H1 (cell line): Measurements from ENCODE around the gene PBX2. TPM values are rescaled to one million over a fixed set of nuclear protein-coding genes. Genes with fewer than 3 reads are reported as not detected.
A peak's percentile ranks its signal among the peaks of the same experiment; 100 is the strongest.

Source experiments
- ATF2 ChIP-seq: IDR thresholded peaks from 2 replicates; pipeline ENCODE4 v1.6.1; 2012; ENCODE audit warnings: low read length, inconsistent platforms
- BCL11A ChIP-seq, 2 experiments: IDR thresholded peaks; one replicate each; pipeline ENCODE4 v1.6.1; 2011; ENCODE audit warnings: low read depth in 2 of 2, low read length in 2 of 2, mild to moderate bottlenecking in 2 of 2
- BRCA1 ChIP-seq: IDR thresholded peaks from 2 replicates; pipeline ENCODE4 v1.6.1; 2012; ENCODE audit warnings: low read depth, low read length, improper control_type of control experiment
- CHD1 ChIP-seq: IDR thresholded peaks from 2 replicates; pipeline ENCODE4 v1.6.1; 2012; ENCODE audit warnings: low read depth, low read length, improper control_type of control experiment
- CHD2 ChIP-seq: IDR thresholded peaks from 2 replicates; pipeline ENCODE4 v1.6.1; 2012; ENCODE audit warnings: low read length, improper control_type of control experiment
- CTCF ChIP-seq, 3 experiments: IDR thresholded peaks; 1 replicate in 2 of 3; 2 replicates in 1 of 3; pipeline versions ENCODE4 v1.5.1 to v1.6.1; 2011; ENCODE audit warnings: low read length in 3 of 3, mild to moderate bottlenecking in 3 of 3, inconsistent platforms in 2 of 3, low read depth in 1 of 3, moderate library complexity in 1 of 3; ENCODE audit not compliant: insufficient read depth in 1 of 3; ENCODE audit errors: control extremely low read depth in 1 of 3
- GTF2F1 ChIP-seq: IDR thresholded peaks from 2 replicates; pipeline ENCODE4 v1.6.1; 2012; ENCODE audit warnings: low read depth, low read length, improper control_type of control experiment, borderline replicate concordance
- HDAC6 ChIP-seq: IDR thresholded peaks from one replicate; pipeline ENCODE4 v1.7.1; 2012; ENCODE audit warnings: low read depth, mild to moderate bottlenecking, inconsistent platforms, low read length, moderate library complexity
- JUN ChIP-seq: IDR thresholded peaks from 2 replicates; pipeline ENCODE4 v1.6.1; 2011; ENCODE audit warnings: low read depth, mild to moderate bottlenecking, improper control_type of control experiment, low read length
- KDM1A ChIP-seq: fragments of 200-600, 300-600 bp; sonication (generic); IDR thresholded peaks from 2 replicates; pipeline ENCODE4 v1.7.1; 2016; ENCODE audit warnings: mild to moderate bottlenecking, low read length, borderline replicate concordance
- KDM5A ChIP-seq: fragments of 200-600 bp; IDR thresholded peaks from 2 replicates; pipeline ENCODE4 v1.7.1; 2012; ENCODE audit warnings: mild to moderate bottlenecking, low read length, inconsistent platforms, mixed read lengths
- NANOG ChIP-seq: IDR thresholded peaks from 2 replicates; pipeline ENCODE4 v1.6.1; 2011; ENCODE audit warnings: low read length, low read depth, mild to moderate bottlenecking, inconsistent platforms; ENCODE audit not compliant: insufficient read depth, poor library complexity, severe bottlenecking
- NRF1 ChIP-seq: IDR thresholded peaks from 2 replicates; pipeline ENCODE4 v1.6.1; 2011; ENCODE audit warnings: mild to moderate bottlenecking, low read depth, low read length, improper control_type of control experiment
- PHF8 ChIP-seq: fragments of 200-600 bp; sonication (generic); conservative IDR thresholded peaks from 2 replicates; pipeline ENCODE4 v1.7.1; 2012; ENCODE audit warnings: low read depth, mild to moderate bottlenecking, inconsistent platforms, low read length, moderate library complexity
- POLR2A ChIP-seq, 2 experiments: IDR thresholded peaks; 1 replicate in 1 of 2; 2 replicates in 1 of 2; pipeline ENCODE4 v1.6.1; 2011; ENCODE audit warnings: low read depth in 2 of 2, low read length in 2 of 2, mild to moderate bottlenecking in 2 of 2; ENCODE audit errors: control extremely low read depth in 1 of 2
- POU5F1 ChIP-seq: IDR thresholded peaks from 2 replicates; pipeline ENCODE4 v1.6.1; 2011; ENCODE audit warnings: low read depth, mild to moderate bottlenecking, low read length, moderate library complexity
- SIN3A ChIP-seq, 2 experiments: IDR thresholded peaks in 1 of 2; conservative IDR thresholded peaks in 1 of 2; 2 replicates each; pipeline ENCODE4 v1.6.1; 2011 to 2012; ENCODE audit warnings: low read length in 2 of 2, improper control_type of control experiment in 1 of 2, low read depth in 1 of 2, mild to moderate bottlenecking in 1 of 2
- SIRT6 ChIP-seq: IDR thresholded peaks from one replicate; pipeline ENCODE4 v1.7.1; 2012; ENCODE audit warnings: low read length, inconsistent platforms
- TAF1 ChIP-seq: IDR thresholded peaks from 2 replicates; pipeline ENCODE4 v1.6.1; 2011; ENCODE audit warnings: mild to moderate bottlenecking, low read depth, low read length
- TBP ChIP-seq: IDR thresholded peaks from 2 replicates; pipeline ENCODE4 v1.6.1; 2011; ENCODE audit warnings: low read depth, low read length, improper control_type of control experiment
- YY1 ChIP-seq: IDR thresholded peaks from 2 replicates; pipeline ENCODE4 v1.6.1; 2011; ENCODE audit warnings: low read depth, mild to moderate bottlenecking, low read length
- polyA plus RNA-seq, 7 experiments: library from polyadenylated mRNA; depleted of rRNA in 3 of 7; stranded (reverse) in 5 of 7; unstranded in 2 of 7; fragments of >200 nt in 5 of 7; fragments of 200-250 nt in 2 of 7; gene quantifications; 1 replicate in 5 of 7; 2 replicates in 1 of 7; 4 replicates in 1 of 7; pipeline versions ENCODE4 v1.2.1 to v1.2.3, GENCODE V29; 2011 to 2013; ENCODE audit warnings: missing spikeins in 2 of 7, mixed read lengths in 2 of 7
- total RNA-seq: library from RNA; stranded (reverse); fragmentation: NEBNext Ultra II Directional; extraction: Animal tissue kit (Norgen Biotek cat#: 25700); gene quantifications from 2 replicates; pipeline ENCODE4 v1.2.1, GENCODE V29; 2021

The PBX2 gene
- total and polyA plus RNA-seq, 2 of the 8 experiments (the other 6 are each of a cell fraction or from before 2014, with no cell fraction given), result 102 to 130 TPM

- TF ChIP-seq ATF2 (no peak), YY1 (no peak), POLR2A (IDR thresholded peaks at IDR 0.05; ENCODE audit: control extremely low read depth in 1 of 2, low read depth in 2 of 2, low read length in 2 of 2) (peak; percentile 50 to 63), NRF1 (no peak), CHD2 (peak; percentile 74), TAF1 (peak; percentile 66), SIRT6 (no peak), PHF8 (peak; percentile 42; the same call in 1 of the 2 replicates), BCL11A (IDR thresholded peaks at IDR 0.05; ENCODE audit: low read depth in 2 of 2, low read length in 2 of 2) (no peak), NANOG (no peak), CTCF (IDR thresholded peaks at IDR 0.05; ENCODE audit: control extremely low read depth in 1 of 3, insufficient read depth in 1 of 3, low read depth in 1 of 3, low read length in 3 of 3) (no peak), CHD1 (no peak), JUN (no peak), GTF2F1 (no peak), HDAC6 (no peak), KDM1A (no peak), BRCA1 (no peak), TBP (peak; percentile 65; the same call in 1 of the 2 replicates), POU5F1 (no peak), KDM5A (no peak), SIN3A (conservative IDR thresholded peaks at IDR 0.05 in 1 of 2, IDR thresholded peaks at IDR 0.05 in 1 of 2; ENCODE audit: low read depth in 1 of 2, low read length in 2 of 2) (no peak)
Observed at GRCh38 chr6:32175711-32176475, 14.1 kb downstream of the PBX2 start, which contains the start of gene AGPAT1 (continued).
